Mucosa of stomach (tissue), 1 donor: ENCODE data around the gene ZNF586.
A peak's percentile ranks its signal among the peaks of the same experiment; 100 is the strongest.
"Not testable (repeated sequence)": the region's sequence is repeated elsewhere in the genome, so short reads cannot be mapped to it uniquely, and the experiment has no call there.

Experiments
- H3K27me3 ChIP-seq: one replicate; pipeline ENCODE4 v1.7.0; 2013; ENCODE audit warnings: mild to moderate bottlenecking, low read length; ENCODE audit not compliant: control insufficient read depth, insufficient read depth
- H3K36me3 ChIP-seq: one replicate; pipeline ENCODE4 v1.7.0; 2013; ENCODE audit warnings: low read length; ENCODE audit not compliant: control insufficient read depth, insufficient read depth
- H3K4me1 ChIP-seq: one replicate; pipeline ENCODE4 v1.7.0; 2013; ENCODE audit warnings: mild to moderate bottlenecking, low read length; ENCODE audit not compliant: control insufficient read depth, insufficient read depth
- H3K4me3 ChIP-seq: one replicate; pipeline ENCODE4 v1.7.0; 2013; ENCODE audit warnings: low read length
- H3K9ac ChIP-seq: one replicate; pipeline ENCODE4 v1.7.0; 2013; ENCODE audit warnings: mild to moderate bottlenecking, low read length, moderate library complexity
- H3K9me3 ChIP-seq: one replicate; pipeline ENCODE4 v1.7.0; 2013; ENCODE audit warnings: mild to moderate bottlenecking, low read length, moderate library complexity; ENCODE audit not compliant: control insufficient read depth
- donor health status: Pancreatic carcinoma.

Gene ZNF586

GRCh38 chr19:57802269-57802668 lies 32.8 kb downstream of the ZNF586 start:
- Histone ChIP-seq H3K9ac (no peak overlapping the region), H3K4me1 (peaks cover 39% of the 10 kb centered on the region), H3K9me3 (no peaks in the 10 kb centered on the region), H3K4me3 (no peak overlapping the region), H3K27me3 (no peaks in the 10 kb centered on the region), H3K36me3 (no peaks in the 10 kb centered on the region)

DNA sequence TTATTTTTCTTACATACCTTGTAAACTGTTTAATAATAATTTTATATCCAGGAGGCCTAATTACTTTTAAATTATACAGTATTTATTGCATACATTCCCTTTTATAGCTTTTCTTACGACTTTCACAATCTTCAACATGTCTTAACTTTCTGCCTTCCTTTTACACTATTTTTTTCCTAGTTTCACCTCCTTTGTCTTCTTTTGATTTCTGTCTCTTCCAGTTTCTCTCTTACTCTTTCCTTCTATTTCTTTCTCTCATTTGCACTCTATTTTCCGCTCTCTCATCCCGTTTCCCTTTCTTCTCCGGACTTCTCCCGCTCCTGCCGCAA lies 33.8 kb downstream of the ZNF586 start:
- Histone ChIP-seq H3K9ac (peak overlapping the region; percentile 95), H3K27me3 (no peaks in the 10 kb centered on the region)

DNA sequence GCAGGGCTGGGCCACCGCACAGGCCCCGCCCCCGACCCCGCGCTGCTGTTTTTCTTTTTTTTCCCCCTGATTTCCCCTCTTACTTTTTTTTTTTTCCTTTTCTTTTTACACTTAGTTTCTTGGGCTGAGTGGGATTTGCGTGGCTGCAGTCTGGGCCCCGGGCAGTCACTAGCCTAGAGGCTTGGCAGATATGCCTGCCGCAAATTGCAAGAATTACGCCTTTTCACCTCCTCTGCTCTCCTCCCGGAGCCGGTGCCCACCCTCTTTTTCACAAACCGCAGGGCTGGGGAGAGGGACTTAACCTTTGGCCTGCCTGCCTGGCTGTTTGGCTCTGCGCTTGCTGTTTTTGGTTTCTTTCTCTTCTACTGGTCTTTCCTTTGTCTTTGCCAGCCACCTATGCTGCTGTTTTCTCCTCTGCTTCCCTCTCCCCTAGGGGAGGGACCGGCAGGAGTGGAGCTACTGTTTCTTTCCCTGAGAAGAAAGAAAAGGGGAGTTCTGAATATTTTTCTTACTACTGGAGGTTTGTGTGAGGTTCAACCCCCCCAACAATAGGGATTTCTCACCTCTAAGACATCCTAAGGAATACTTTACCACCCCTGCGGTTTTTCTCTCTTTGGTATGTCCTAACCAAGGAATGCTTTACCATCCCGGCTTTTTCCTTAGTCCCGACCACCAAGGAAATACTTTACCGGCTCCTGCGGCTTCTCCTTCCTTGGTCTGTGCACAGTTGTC lies 34.3 kb downstream of the ZNF586 start:
- Histone ChIP-seq H3K4me3 (peak overlapping the region; percentile 51), H3K27me3 (no peaks in the 10 kb centered on the region), H3K9ac (peak overlapping the region; percentile 95), H3K36me3 (no peaks in the 10 kb centered on the region), H3K4me1 (peaks cover 39% of the 10 kb centered on the region), H3K9me3 (no peaks in the 10 kb centered on the region)

More for the DNA sequence above, 33.8 kb downstream of the ZNF586 start:
- Histone ChIP-seq H3K9me3 (no peaks in the 10 kb centered on the region), H3K36me3 (no peaks in the 10 kb centered on the region), H3K4me3 (peak overlapping the region; percentile 51), H3K4me1 (peaks cover 39% of the 10 kb centered on the region)

DNA sequence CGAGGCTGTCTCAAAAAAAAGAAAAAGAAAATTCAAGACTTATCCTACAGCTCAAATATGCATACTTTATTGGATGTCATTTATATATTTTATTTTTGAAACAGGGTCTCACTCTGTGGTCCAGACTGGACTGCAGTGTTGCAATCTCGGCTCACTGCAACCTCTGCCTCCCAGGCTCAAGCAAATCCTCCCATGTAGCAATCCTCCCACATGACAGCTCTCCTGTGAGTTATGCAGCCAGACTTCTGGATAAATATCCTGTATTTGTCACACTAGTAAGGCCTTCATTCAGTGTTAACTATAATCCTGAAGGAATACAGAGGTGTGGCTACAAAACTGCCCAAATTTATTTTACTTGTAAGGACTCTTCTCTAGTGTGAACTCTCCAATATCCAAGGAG lies 38.1 kb downstream of the ZNF586 start:
- Histone ChIP-seq H3K9ac (no peak overlapping the region), H3K4me3 (no peak overlapping the region), H3K4me1 (peaks cover 36% of the 10 kb centered on the region), H3K36me3 (peaks cover 7% of the 10 kb centered on the region), H3K27me3 (no peaks in the 10 kb centered on the region), H3K9me3 (no peaks in the 10 kb centered on the region)

DNA sequence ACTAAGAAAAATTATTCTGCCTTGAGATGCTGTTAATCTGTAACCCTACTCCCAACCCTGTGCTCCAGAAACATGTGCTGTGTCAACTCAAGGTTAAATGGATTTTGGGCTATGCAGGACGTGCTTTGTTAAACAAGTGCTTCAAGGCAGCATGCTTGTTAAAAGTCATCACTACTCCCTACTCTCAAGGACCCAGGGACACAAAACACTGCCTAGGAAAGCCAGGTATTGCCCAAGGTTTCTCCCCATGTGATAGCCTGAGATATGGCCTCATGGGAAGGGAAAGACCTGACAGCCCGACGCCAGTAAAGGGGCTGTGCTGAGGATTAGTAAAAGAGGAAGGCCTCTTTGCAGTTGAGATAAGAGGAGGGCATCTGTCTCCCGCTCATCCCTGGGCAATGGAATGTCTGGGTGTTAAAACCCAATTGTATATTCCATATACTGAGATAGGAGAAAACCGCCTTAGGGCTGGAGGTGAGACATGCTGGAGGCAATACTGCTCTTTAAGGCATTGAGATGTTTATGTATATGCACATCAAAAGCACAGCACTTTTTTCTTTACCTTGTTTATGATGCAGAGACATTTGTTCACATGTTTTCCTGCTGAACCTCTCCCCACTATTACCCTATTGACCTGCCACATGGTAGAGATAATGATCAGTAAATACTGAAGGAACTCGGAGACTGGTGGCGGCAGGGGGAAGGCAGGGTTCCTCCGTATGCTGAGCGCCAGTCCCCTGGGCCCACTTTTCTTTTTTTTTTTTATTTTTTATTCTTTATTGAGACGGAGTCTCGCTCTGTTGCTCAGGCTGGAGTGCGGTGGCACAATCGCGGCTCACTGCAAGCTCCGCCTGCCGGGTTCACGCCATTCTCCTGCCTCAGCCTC lies 41.2 kb downstream of the ZNF586 start:
- H3K4me1 ChIP-seq: peaks cover 36% of the 10 kb centered on the region
- H3K36me3 ChIP-seq, H3K9me3 ChIP-seq, H3K4me3 ChIP-seq, H3K9ac ChIP-seq, H3K27me3 ChIP-seq: not testable (repeated sequence)

GRCh38 chr19:57812226-57812625 lies 42.8 kb downstream of the ZNF586 start:
- Histone ChIP-seq H3K4me1 (peaks cover 28% of the 10 kb centered on the region), H3K9me3 (no peaks in the 10 kb centered on the region), H3K9ac (no peak overlapping the region), H3K4me3 (no peak overlapping the region), H3K27me3 (no peaks in the 10 kb centered on the region), H3K36me3 (peaks cover 7% of the 10 kb centered on the region)

- Histone ChIP-seq H3K9ac (peak overlapping the region; percentile 93), H3K4me1 (peaks cover 28% of the 10 kb centered on the region), H3K4me3 (peak overlapping the region; percentile 83)
Observed at GRCh38 chr19:57812975-57813820, 43.7 kb downstream of the ZNF586 start.

DNA sequence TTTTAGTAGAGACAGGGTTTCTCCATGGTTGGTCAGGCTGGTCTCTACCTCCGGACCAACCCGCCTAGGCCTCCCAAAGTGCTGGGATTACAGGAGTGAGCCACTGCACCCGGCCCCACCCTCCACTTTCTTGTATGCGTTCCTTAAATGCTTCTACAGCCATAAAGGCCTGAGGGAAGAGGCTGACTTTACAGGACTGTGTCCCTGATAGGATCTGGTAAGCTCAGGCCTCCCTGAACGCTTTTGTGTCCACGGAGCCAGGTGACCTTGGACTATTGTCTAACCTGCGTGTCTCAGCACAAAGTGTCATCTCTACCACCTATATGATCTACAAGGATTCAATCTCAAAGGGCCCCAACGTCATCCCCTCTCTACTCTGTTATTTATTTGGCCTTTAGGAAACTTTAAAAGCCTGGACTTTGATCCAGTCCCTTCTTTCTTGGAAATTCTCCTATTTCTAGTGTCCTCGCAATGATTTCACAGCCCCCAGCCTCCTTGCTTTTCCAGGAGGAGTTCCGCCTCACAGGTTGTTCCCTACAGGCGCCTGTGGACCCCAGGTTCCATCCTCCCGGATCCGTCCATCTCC lies 44.5 kb downstream of the ZNF586 start:
- Histone ChIP-seq H3K9ac (peak overlapping the region; percentile 93), H3K36me3 (peaks cover 7% of the 10 kb centered on the region), H3K27me3 (no peaks in the 10 kb centered on the region), H3K9me3 (no peaks in the 10 kb centered on the region), H3K4me3 (peak overlapping the region; percentile 83), H3K4me1 (peaks cover 28% of the 10 kb centered on the region)

More at GRCh38 chr19:57812975-57813820, 43.7 kb downstream of the ZNF586 start:
- not testable (repeated sequence) for H3K9me3 ChIP-seq, H3K27me3 ChIP-seq, H3K36me3 ChIP-seq

GRCh38 chr19:57814505-57815246 lies 45.2 kb downstream of the ZNF586 start, which contains the start of gene ZNF552:
Gene ZNF552 (minus strand): TSS chr19:57814913. CDS start chr19:57814743, 170 bp downstream.
- Histone ChIP-seq H3K4me3 (peak within 1 kb of the TSS; percentile 83), H3K9ac (peak within 1 kb of the TSS; percentile 93), H3K27me3 (no peaks in the 10 kb centered on the region), H3K36me3 (peaks cover 6% of the 10 kb centered on the region), H3K4me1 (peaks cover 26% of the 10 kb centered on the region), H3K9me3 (no peaks in the 10 kb centered on the region)

DNA sequence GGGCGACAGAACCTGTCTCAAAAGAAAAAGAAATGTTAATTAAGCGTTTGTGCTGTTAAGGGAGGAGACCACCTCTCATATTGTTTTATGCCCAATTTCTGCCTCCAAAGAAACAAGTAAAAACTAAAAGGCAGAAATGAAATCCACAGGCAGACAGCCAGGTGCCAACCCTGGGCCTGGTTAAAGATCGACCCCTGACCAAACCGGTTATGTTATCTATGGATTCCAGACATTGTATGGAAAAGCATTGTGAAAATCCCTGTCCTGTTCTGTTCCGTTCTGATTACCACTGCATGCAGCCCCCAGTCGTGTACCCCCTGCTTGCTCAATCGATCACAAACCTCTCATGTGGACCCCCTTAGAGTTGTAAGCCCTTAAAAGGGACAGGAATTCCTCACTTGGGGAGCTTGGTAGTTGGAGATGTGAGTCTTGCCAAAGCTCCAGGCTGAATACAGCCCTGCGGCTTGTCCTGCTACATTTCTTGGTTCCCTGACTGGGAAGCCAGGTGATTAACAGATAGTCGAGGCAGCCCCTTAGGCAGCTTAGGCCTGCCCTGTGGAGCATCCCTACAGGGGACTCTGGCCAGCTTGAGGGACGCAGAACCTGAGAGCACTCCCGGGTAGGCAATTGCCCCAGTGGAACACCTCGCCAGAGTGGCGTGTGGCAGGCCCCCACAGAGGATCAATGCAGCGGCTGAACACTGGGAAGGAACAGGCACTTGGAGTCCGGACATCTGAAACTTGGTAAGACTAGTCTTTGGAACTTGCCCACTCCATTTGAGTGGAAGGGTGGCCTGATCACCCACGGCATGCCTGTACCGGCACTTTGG lies 46.0 kb downstream of the ZNF586 start:
- Histone ChIP-seq H3K4me1 (peaks cover 21% of the 10 kb centered on the region), H3K36me3 (no peaks in the 10 kb centered on the region), H3K4me3 (peak overlapping the region; percentile 83), H3K9ac (peak overlapping the region; percentile 93), H3K27me3 (no peaks in the 10 kb centered on the region), H3K9me3 (no peaks in the 10 kb centered on the region)
